GM19455 (cell line): ENCODE data around the gene PNMA1.
A peak's percentile ranks its signal among the peaks of the same experiment; 100 is the strongest.
"Not testable (repeated sequence)": the region's sequence is repeated elsewhere in the genome, so short reads cannot be mapped to it uniquely, and the experiment has no call there.

Experiments used
- ATAC-seq: cut with Tn5 transposase; IDR thresholded peaks from one replicate; pipeline ENCODE4 v1.9.1; 2021; ENCODE audit not compliant: unreplicated experiment

PNMA1 gene

GRCh38 chr14:73717711-73718417 is 3.7 kb upstream of the PNMA1 start:
- no peak for ATAC-seq

- ATAC-seq: no peak
These were observed 3.1 kb upstream of the PNMA1 start for GRCh38 chr14:73717266-73717665.

- ATAC-seq: no peak
These were observed 1.5 kb upstream of the PNMA1 start for GRCh38 chr14:73715707-73716106.

GRCh38 chr14:73714656-73715081 is 485 bp upstream of the PNMA1 start:
- no peak for ATAC-seq

- peak; percentile 2 for ATAC-seq
These were observed 880 bp downstream of the PNMA1 start for GRCh38 chr14:73713206-73713802.

- ATAC-seq: no peak
These were observed 1.5 kb downstream of the PNMA1 start for GRCh38 chr14:73712540-73713180.

GRCh38 chr14:73712071-73712506 is 2.1 kb downstream of the PNMA1 start:
- ATAC-seq: no peak

- ATAC-seq: no peak
These were observed 3.4 kb downstream of the PNMA1 start for GRCh38 chr14:73710737-73711136.

- no peak for ATAC-seq
These were observed 4.2 kb downstream of the PNMA1 start for GRCh38 chr14:73709904-73710469.

- not testable (repeated sequence) for ATAC-seq
These were observed 6.1 kb downstream of the PNMA1 start for GRCh38 chr14:73708076-73708475.

GRCh38 chr14:73700325-73700724 is 13.9 kb downstream of the PNMA1 start:
- ATAC-seq: no peak

- peak; percentile 78 for ATAC-seq
These were observed 17.5 kb downstream of the PNMA1 start for GRCh38 chr14:73696466-73697400.

- peak; percentile 50 for ATAC-seq
These were observed 18.2 kb downstream of the PNMA1 start for GRCh38 chr14:73695997-73696396.

- no peak for ATAC-seq
These were observed 19.1 kb downstream of the PNMA1 start for GRCh38 chr14:73695082-73695481.

GRCh38 chr14:73694083-73694482 is 20.1 kb downstream of the PNMA1 start:
- no peak for ATAC-seq

GRCh38 chr14:73686901-73687300 is 27.3 kb downstream of the PNMA1 start:
- no peak for ATAC-seq

- no peak for ATAC-seq
These were observed 28.9 kb downstream of the PNMA1 start for GRCh38 chr14:73685328-73685727.

GRCh38 chr14:73684627-73685026 is 29.6 kb downstream of the PNMA1 start:
- no peak for ATAC-seq

- no peak for ATAC-seq
These were observed 33.4 kb downstream of the PNMA1 start for GRCh38 chr14:73680821-73681220.

GRCh38 chr14:73678698-73679097 is 35.5 kb downstream of the PNMA1 start:
- ATAC-seq: no peak

GRCh38 chr14:73674986-73675385 is 39.2 kb downstream of the PNMA1 start:
- no peak for ATAC-seq
